Astrocyte of the spinal cord (primary cell): ENCODE data around the gene TRAPPC13.

Experiments
- DNase-seq: peaks from one replicate; pipeline ENCODE4 v3.0.0; 2011; ENCODE audit warnings: low read depth, low spot score
- H3K4me3 ChIP-seq: 2 replicates; pipeline ENCODE4 v1.5.1; 2011; ENCODE audit warnings: low read depth, mild to moderate bottlenecking, low read length, moderate library complexity
- CTCF ChIP-seq: IDR thresholded peaks from 2 replicates; pipeline ENCODE4 v1.5.1; 2012; ENCODE audit warnings: low read depth, mild to moderate bottlenecking, low read length, inconsistent platforms
- in situ Hi-C: cut with HindIII; loops from 2 replicates; pipeline ENCODE4 v1.10.0; 2017; ENCODE audit warnings: low sequenced_read_pairs

The TRAPPC13 gene

GRCh38 chr5:65696892-65697291 is 72.1 kb downstream of the TRAPPC13 start:
- no peak for TF ChIP-seq CTCF
- DNase-seq: no peak
- H3K4me3 ChIP-seq: no peak overlapping the region
- in situ Hi-C loops: no loop called here

DNA sequence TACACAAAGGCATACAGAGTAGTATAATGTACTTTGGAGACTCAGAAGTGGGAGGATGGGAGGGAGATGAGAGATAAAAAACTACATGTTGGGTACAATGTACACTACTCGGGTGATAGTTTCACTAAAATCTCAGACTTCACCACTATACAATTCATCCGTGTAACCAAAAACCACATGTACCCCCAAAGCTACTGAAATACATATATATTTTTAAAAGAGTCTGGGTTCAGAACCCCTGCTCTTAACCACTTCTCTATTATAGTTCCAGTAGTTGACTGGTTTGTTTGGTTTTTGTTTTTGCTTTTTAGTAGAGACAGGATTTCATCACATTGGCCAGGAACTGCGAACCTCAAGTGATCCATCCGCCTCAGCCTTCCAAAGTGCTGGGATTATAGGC is 74.5 kb downstream of the TRAPPC13 start:
- no peak for TF ChIP-seq CTCF
- in situ Hi-C loops: no loop called here
- no peak overlapping the region for H3K4me3 ChIP-seq
- DNase-seq: no peak

GRCh38 chr5:65702036-65702435 is 77.2 kb downstream of the TRAPPC13 start:
- DNase-seq: no peak
- in situ Hi-C loops: no loop called here
- TF ChIP-seq CTCF: no peak
- H3K4me3 ChIP-seq: no peak overlapping the region

- TF ChIP-seq CTCF: no peak
- H3K4me3 ChIP-seq: no peak overlapping the region
- DNase-seq: no peak
- in situ Hi-C loops: no loop called here
These were observed 79.9 kb downstream of the TRAPPC13 start for GRCh38 chr5:65704621-65705239.

GRCh38 chr5:65707663-65708062 is 82.8 kb downstream of the TRAPPC13 start:
- in situ Hi-C loops: no loop called here
- TF ChIP-seq CTCF: no peak
- no peak for DNase-seq
- no peak overlapping the region for H3K4me3 ChIP-seq

DNA sequence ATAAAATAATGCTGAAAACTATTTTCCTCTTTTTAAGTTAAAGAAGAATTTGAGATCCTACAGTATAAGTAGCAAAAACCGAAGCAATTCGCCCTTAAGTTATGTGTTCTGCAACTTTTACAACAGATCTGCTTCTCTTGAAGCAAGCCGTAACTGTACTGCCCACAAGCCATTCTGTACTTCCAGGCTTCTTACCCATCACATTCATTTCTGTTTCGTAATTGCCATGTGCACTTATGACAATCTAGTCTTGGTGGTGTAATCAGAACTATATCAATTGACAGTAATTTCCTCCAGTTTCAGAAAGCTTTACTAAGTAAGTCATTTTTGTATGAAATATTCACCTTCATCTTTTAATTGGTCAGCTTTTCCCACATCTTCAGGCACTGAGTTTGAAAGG is 83.3 kb downstream of the TRAPPC13 start:
- no peak overlapping the region for H3K4me3 ChIP-seq
- DNase-seq: no peak
- in situ Hi-C loops: no loop called here
- no peak for TF ChIP-seq CTCF
